IMR-90 (cell line): Measurements from ENCODE around the gene HOXB2. TPM values are rescaled to one million over a fixed set of nuclear protein-coding genes. Genes with fewer than 3 reads are reported as not detected.
A peak's percentile ranks its signal among the peaks of the same experiment; 100 is the strongest.

Experiments
- ATAC-seq: fragments of 200-7000 bp; cut with Tn5 transposase; 2 replicates; pipeline ENCODE4 v1.9.1; 2020; ENCODE audit warnings: low read depth, mild to moderate bottlenecking, moderate library complexity
- BruUV-seq: library from RNA; stranded (reverse); fragments of 400-500 nt; replicated peaks from 2 replicates; lab custom pipeline; 2021; lab: Mats Ljungman, UMichigan
- CTCF ChIA-PET: fragments of 300-600 bp; formaldehyde crosslinking; extraction: SDS; loops from one replicate; lab custom pipeline; 2021; ENCODE audit warnings: antibody characterized with exemption; lab: Yijun Ruan, JAX
- POLR2A ChIA-PET: fragments of 300-600 bp; sonication (Branson Sonifier 250); formaldehyde crosslinking; loops from one replicate; lab custom pipeline; 2022; ENCODE audit warnings: antibody characterized with exemption; ENCODE audit not compliant: unreplicated experiment; lab: Charles Lee
- DNase-seq: peaks from one replicate; pipeline ENCODE4 v3.0.0; 2013
- H2AFZ ChIP-seq: replicated peaks from 2 replicates; pipeline ENCODE3; 2013; ENCODE audit warnings: low read length, mild to moderate bottlenecking; ENCODE audit not compliant: poor library complexity
- H2AK5ac ChIP-seq: 2 replicates; pipeline ENCODE4 v1.6.1; 2013; ENCODE audit warnings: low read depth, low read length, inconsistent platforms
- H2AK9ac ChIP-seq: replicated peaks from 2 replicates; pipeline ENCODE3; 2013; ENCODE audit warnings: mild to moderate bottlenecking, low read depth, low read length, moderate library complexity; ENCODE audit not compliant: poor library complexity
- H2BK120ac ChIP-seq: 2 replicates; pipeline ENCODE4 v1.6.1; 2013; ENCODE audit warnings: low read depth, low read length, inconsistent platforms
- H2BK15ac ChIP-seq: 3 replicates; pipeline ENCODE4 v1.6.1; 2013; ENCODE audit warnings: low read depth, low read length, inconsistent platforms
- H2BK20ac ChIP-seq: 2 replicates; pipeline ENCODE4 v1.6.1; 2013; ENCODE audit warnings: low read depth, mild to moderate bottlenecking, inconsistent platforms, low read length, moderate library complexity
- H2BK5ac ChIP-seq: 2 replicates; pipeline ENCODE4 v1.6.1; 2013; ENCODE audit warnings: mild to moderate bottlenecking, low read depth, low read length, inconsistent platforms; ENCODE audit not compliant: poor library complexity, severe bottlenecking
- H3K14ac ChIP-seq: replicated peaks from 2 replicates; pipeline ENCODE4 v1.6.1; 2013; ENCODE audit warnings: low read depth, low read length, inconsistent platforms
- H3K18ac ChIP-seq: 2 replicates; pipeline ENCODE4 v1.6.1; 2013; ENCODE audit warnings: low read depth, low read length, control low read depth
- H3K23ac ChIP-seq: 2 replicates; pipeline ENCODE4 v1.6.1; 2013; ENCODE audit warnings: low read depth, low read length, inconsistent platforms
- H3K27ac ChIP-seq: 2 replicates; pipeline ENCODE4 v1.5.1; 2013; ENCODE audit warnings: mild to moderate bottlenecking, control low read depth, low read length; ENCODE audit not compliant: insufficient read depth
- H3K27me3 ChIP-seq: 2 replicates; pipeline ENCODE4 v1.6.1; 2013; ENCODE audit warnings: low read length; ENCODE audit not compliant: control insufficient read depth, insufficient read depth
- H3K36me3 ChIP-seq: 2 replicates; pipeline ENCODE4 v1.6.1; 2013; ENCODE audit warnings: low read length, mixed read lengths; ENCODE audit not compliant: control insufficient read depth, insufficient read depth
- H3K4ac ChIP-seq: 2 replicates; pipeline ENCODE4 v1.6.1; 2013; ENCODE audit warnings: low read depth, low read length, inconsistent platforms
- H3K4me1 ChIP-seq: 2 replicates; pipeline ENCODE4 v1.6.1; 2013; ENCODE audit warnings: low read length, mixed read lengths; ENCODE audit not compliant: control insufficient read depth, insufficient read depth
- H3K4me2 ChIP-seq: 2 replicates; pipeline ENCODE4 v1.6.1; 2013; ENCODE audit warnings: low read depth, mild to moderate bottlenecking, control low read depth, low read length, moderate library complexity
- H3K4me3 ChIP-seq: 2 replicates; pipeline ENCODE4 v1.5.1; 2013; ENCODE audit warnings: low read depth, mild to moderate bottlenecking, control low read depth, low read length, moderate library complexity; ENCODE audit not compliant: insufficient read depth
- H3K56ac ChIP-seq: 2 replicates; pipeline ENCODE4 v1.6.1; 2013; ENCODE audit warnings: low read length, inconsistent platforms; ENCODE audit not compliant: insufficient read depth; ENCODE audit errors: extremely low read depth
- H3K79me1 ChIP-seq, 2 experiments: 2 replicates each; pipeline ENCODE4 v1.6.1; 2013; ENCODE audit warnings: low read length in 2 of 2, inconsistent platforms in 1 of 2, low read depth in 1 of 2
- H3K9ac ChIP-seq: 2 replicates; pipeline ENCODE4 v1.6.1; 2013; ENCODE audit warnings: low read depth, low read length, control low read depth
- H3K9me1 ChIP-seq: 2 replicates; pipeline ENCODE4 v1.6.1; 2013; ENCODE audit warnings: low read length, inconsistent platforms; ENCODE audit not compliant: insufficient read depth
- H3K9me3 ChIP-seq: 2 replicates; pipeline ENCODE4 v1.6.1; 2013; ENCODE audit warnings: low read length; ENCODE audit not compliant: control insufficient read depth, insufficient read depth
- H4K20me1 ChIP-seq: 2 replicates; pipeline ENCODE4 v1.6.1; 2013; ENCODE audit warnings: low read length, inconsistent platforms; ENCODE audit not compliant: insufficient read depth
- H4K5ac ChIP-seq: 2 replicates; pipeline ENCODE4 v1.6.1; 2013; ENCODE audit warnings: mild to moderate bottlenecking, low read depth, low read length, control low read depth
- H4K8ac ChIP-seq, 2 experiments: 2 replicates each; pipeline ENCODE4 v1.6.1; 2013; ENCODE audit warnings: low read depth in 2 of 2, low read length in 2 of 2, control low read depth in 1 of 2, inconsistent platforms in 1 of 2
- H4K91ac ChIP-seq: 2 replicates; pipeline ENCODE4 v1.6.1; 2013; ENCODE audit warnings: low read depth, low read length, inconsistent platforms; ENCODE audit not compliant: insufficient read depth
- CEBPB ChIP-seq: IDR thresholded peaks from 2 replicates; pipeline ENCODE4 v1.6.1; 2012; ENCODE audit warnings: low read depth, low read length, improper control_type of control experiment
- ELK1 ChIP-seq: fragments of 150-350 bp; IDR thresholded peaks from 2 replicates; pipeline ENCODE4 v1.6.1; 2016; ENCODE audit warnings: low read depth, mild to moderate bottlenecking, low read length, moderate library complexity, borderline replicate concordance
- FOS ChIP-seq: fragments of 150-350 bp; IDR thresholded peaks from 2 replicates; pipeline ENCODE4 v1.6.1; 2016; ENCODE audit warnings: low read depth, low read length
- MAFK ChIP-seq: IDR thresholded peaks from 2 replicates; pipeline ENCODE4 v1.6.1; 2012; ENCODE audit warnings: low read depth, low read length, improper control_type of control experiment
- MAZ ChIP-seq: IDR thresholded peaks from 2 replicates; pipeline ENCODE4 v1.6.1; 2012; ENCODE audit warnings: low read depth, mild to moderate bottlenecking, low read length, improper control_type of control experiment, moderate library complexity, borderline replicate concordance
- MXI1 ChIP-seq: IDR thresholded peaks from 2 replicates; pipeline ENCODE4 v1.6.1; 2012; ENCODE audit warnings: low read depth, mild to moderate bottlenecking, low read length, moderate library complexity, borderline replicate concordance
- NFE2L2 ChIP-seq: fragments of 150-350 bp; IDR thresholded peaks from 2 replicates; pipeline ENCODE4 v1.6.1; 2016; ENCODE audit warnings: low read depth, mild to moderate bottlenecking, low read length
- POLR2A ChIP-seq: IDR thresholded peaks from 2 replicates; pipeline ENCODE4 v1.6.1; 2012; ENCODE audit warnings: mild to moderate bottlenecking, low read depth, low read length
- RCOR1 ChIP-seq: IDR thresholded peaks from 2 replicates; pipeline ENCODE4 v1.6.1; 2012; ENCODE audit warnings: mild to moderate bottlenecking, low read length, improper control_type of control experiment; ENCODE audit not compliant: insufficient replicate concordance
- RFX5 ChIP-seq: IDR thresholded peaks from 2 replicates; pipeline ENCODE4 v1.8.0; 2012; ENCODE audit warnings: low read depth, mild to moderate bottlenecking, low read length, moderate library complexity
- SMC3 ChIP-seq: fragments of 150-350 bp; IDR thresholded peaks from 2 replicates; pipeline ENCODE4 v1.6.1; 2016; ENCODE audit warnings: low read depth, mild to moderate bottlenecking, antibody characterized with exemption, low read length, moderate library complexity
- WGBS, 2 experiments: methylation state at CpG; one replicate each; pipeline versions ENCODE4 v1.1.5 to v1.1.7; 2013; ENCODE audit warnings: missing lambda C conversion rate in 2 of 2; ENCODE audit not compliant: insufficient read length in 1 of 2; ENCODE audit errors: extremely low coverage in 2 of 2; 5-methylcytosine and 5-hydroxymethylcytosine counted together
- dilution Hi-C: fragments of 300-500 bp; cut with HindIII; formaldehyde crosslinking; loops from one replicate; pipeline ENCODE4 v1.14.3; 2018; ENCODE audit warnings: low sequenced_read_pairs; ENCODE audit not compliant: unreplicated experiment
- in situ Hi-C: fragments of 300-500 bp; cut with MboI; formaldehyde crosslinking; loops from 3 replicates; pipeline ENCODE4 v1.14.3; 2019; ENCODE audit warnings: low sequenced_read_pairs, inconsistent platforms, mixed read lengths
- intact Hi-C: fragments of 100-400 bp; cut with micrococcal nuclease; formaldehyde crosslinking; loops from 2 replicates; pipeline ENCODE4 v1.10.0; 2022
- polyA plus RNA-seq, 3 experiments: library from polyadenylated mRNA; depleted of rRNA; stranded (reverse); fragments of >200 nt; gene quantifications; 2 replicates each; pipeline ENCODE4 v1.2.3, GENCODE V29; 2012; ENCODE audit warnings: low replicate concordance in 1 of 3
- total RNA-seq: library from RNA; depleted of rRNA; stranded (reverse); fragments of >200 nt; gene quantifications from 2 replicates; pipeline ENCODE4 v1.2.3, GENCODE V29; 2012
- TF ChIP-seq, protein P1 (sequence below): fragments of 150-350 bp; IDR thresholded peaks from 2 replicates; pipeline ENCODE4 v1.6.1; 2017; ENCODE audit warnings: mild to moderate bottlenecking, antibody characterized with exemption, low read length, low read depth
- TF ChIP-seq, protein P2 (sequence below): conservative IDR thresholded peaks from 2 replicates; pipeline ENCODE4 v1.5.1; 2012; ENCODE audit warnings: mild to moderate bottlenecking, low read depth, low read length, improper control_type of control experiment

Gene HOXB2
- total and polyA plus RNA-seq, 2 of the 4 experiments (the other 2 are of a cell fraction), result 2.7 to 29.9 TPM

DNA sequence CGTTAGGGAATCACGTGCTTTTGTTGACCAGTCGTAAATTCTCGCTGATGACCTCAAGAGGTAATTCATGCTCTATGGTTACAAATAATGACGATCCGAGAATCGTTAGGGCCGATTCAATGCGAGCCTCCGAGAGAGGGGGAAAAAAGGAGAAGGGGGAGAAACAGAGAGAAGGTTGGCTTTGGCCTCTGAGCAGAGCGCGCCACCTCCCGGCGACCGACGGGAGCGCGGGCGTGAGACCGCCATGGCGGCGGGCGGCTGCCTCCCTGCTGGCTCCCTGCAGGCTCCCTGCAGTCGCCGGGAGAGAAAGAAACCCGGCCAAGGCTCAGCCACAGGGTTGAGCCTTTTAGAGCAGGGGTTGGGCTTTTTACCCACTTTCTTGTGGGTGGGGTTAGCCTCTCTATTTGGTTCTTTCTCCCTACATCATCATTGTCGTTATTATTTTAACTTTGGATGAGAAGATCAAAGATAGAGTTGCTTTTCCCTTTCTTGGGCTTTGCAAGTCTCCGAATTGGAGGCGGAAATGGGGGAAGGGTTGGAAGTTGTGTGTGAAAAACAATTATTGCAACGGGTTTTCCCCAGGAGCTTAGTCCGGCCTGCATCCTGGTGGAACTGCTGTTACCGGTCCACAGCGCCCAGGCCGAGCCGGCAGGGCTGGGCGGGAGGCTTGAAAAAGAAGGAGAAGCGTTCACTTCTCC, 49.1 kb upstream of the HOXB2 start:
- peak overlapping the region; percentile 96 for H3K27ac ChIP-seq
- peak overlapping the region; percentile 69 for H3K14ac ChIP-seq
- peak overlapping the region; percentile 78 for H2AFZ ChIP-seq
- peak overlapping the region; percentile 93 for H4K91ac ChIP-seq
- dilution Hi-C loops (no loop called here), intact Hi-C loops (loop anchor here (1.0 to 2.0 kb wide), 2 partner anchors 23 to 258 kb away; no protein-coding TSS in a partner anchor), in situ Hi-C loops (loop anchor here (10.0 kb wide), 1 partner anchor 569 kb away; no protein-coding TSS in a partner anchor)
- H4K8ac ChIP-seq, result peak overlapping the region; percentile 81 to 90; a peak in 3 of 4 replicates
- peak overlapping the region; percentile 83 for H3K4me2 ChIP-seq
- peak overlapping the region; percentile 78 for H4K5ac ChIP-seq
- H3K9me1 ChIP-seq, result no peaks in the 10 kb centered on the region
- H3K4ac ChIP-seq, result peak overlapping the region; percentile 91
- peak overlapping the region; percentile 58 for H3K18ac ChIP-seq
- peak overlapping the region; percentile 98 for H3K23ac ChIP-seq
- 1% methylated on average over 18 of the region's 37 CpGs; no CpG with 5 or more reads in 1 of the 2 experiments for WGBS, 2 experiments
- peak overlapping the region; percentile 100 for H3K56ac ChIP-seq
- H3K36me3 ChIP-seq, result peaks cover 14% of the 10 kb centered on the region; the same call in 1 of the 2 replicates
- POLR2A ChIA-PET, result interaction anchor here (0.6 to 3.1 kb wide), 7 partner anchors 16 to 258 kb away, joined by 3 to 25 read pairs (median 5); no protein-coding TSS in a partner anchor
- H3K9me3 ChIP-seq, result no peaks in the 10 kb centered on the region
- ATAC-seq, result peak; percentile 48
- H2BK20ac ChIP-seq, result peak overlapping the region; percentile 53
- no TSS peak for BruUV-seq
- CTCF ChIA-PET, result interaction anchor here (0.6 to 1.8 kb wide), 4 partner anchors 11 to 243 kb away, joined by 4 to 6 read pairs (median 5); no protein-coding TSS in a partner anchor
- H3K9ac ChIP-seq, result peak overlapping the region; percentile 82
- peak overlapping the region; percentile 79 for H2BK120ac ChIP-seq
- peaks cover 7% of the 10 kb centered on the region; the same call in 1 of the 2 replicates for H4K20me1 ChIP-seq
- H3K4me1 ChIP-seq, result peaks cover 12% of the 10 kb centered on the region
- H2BK15ac ChIP-seq, result 0 out of 3 replicates have a peak overlapping the region, but pooled peaks have one; percentile 22
- H2AK9ac ChIP-seq, result peak overlapping the region; percentile 38
- peak; percentile 99 for DNase-seq
- H2BK5ac ChIP-seq, result peak overlapping the region; percentile 95
- peaks cover 7 to 9% of the 10 kb centered on the region in 2 experiments; a peak in 3 of 4 replicates for H3K79me1 ChIP-seq
- H3K4me3 ChIP-seq, result peak overlapping the region; percentile 91
- H3K27me3 ChIP-seq, result no peaks in the 10 kb centered on the region
- H2AK5ac ChIP-seq, result peak overlapping the region; percentile 63; the same call in 1 of the 2 replicates
- TF ChIP-seq, protein P1, sequence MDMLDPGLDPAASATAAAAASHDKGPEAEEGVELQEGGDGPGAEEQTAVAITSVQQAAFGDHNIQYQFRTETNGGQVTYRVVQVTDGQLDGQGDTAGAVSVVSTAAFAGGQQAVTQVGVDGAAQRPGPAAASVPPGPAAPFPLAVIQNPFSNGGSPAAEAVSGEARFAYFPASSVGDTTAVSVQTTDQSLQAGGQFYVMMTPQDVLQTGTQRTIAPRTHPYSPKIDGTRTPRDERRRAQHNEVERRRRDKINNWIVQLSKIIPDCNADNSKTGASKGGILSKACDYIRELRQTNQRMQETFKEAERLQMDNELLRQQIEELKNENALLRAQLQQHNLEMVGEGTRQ, result peak; percentile 36; the same call in 1 of the 2 replicates
- TF ChIP-seq ELK1 (no peak), MXI1 (peak; percentile 55; the same call in 1 of the 2 replicates), SMC3 (peak; percentile 82), FOS (no peak), MAFK (no peak), NFE2L2 (no peak), RFX5 (no peak), CEBPB (no peak), RCOR1 (no peak), MAZ (peak; percentile 80; the same call in 1 of the 2 replicates), POLR2A (peak; percentile 67)
- TF ChIP-seq, protein P2, sequence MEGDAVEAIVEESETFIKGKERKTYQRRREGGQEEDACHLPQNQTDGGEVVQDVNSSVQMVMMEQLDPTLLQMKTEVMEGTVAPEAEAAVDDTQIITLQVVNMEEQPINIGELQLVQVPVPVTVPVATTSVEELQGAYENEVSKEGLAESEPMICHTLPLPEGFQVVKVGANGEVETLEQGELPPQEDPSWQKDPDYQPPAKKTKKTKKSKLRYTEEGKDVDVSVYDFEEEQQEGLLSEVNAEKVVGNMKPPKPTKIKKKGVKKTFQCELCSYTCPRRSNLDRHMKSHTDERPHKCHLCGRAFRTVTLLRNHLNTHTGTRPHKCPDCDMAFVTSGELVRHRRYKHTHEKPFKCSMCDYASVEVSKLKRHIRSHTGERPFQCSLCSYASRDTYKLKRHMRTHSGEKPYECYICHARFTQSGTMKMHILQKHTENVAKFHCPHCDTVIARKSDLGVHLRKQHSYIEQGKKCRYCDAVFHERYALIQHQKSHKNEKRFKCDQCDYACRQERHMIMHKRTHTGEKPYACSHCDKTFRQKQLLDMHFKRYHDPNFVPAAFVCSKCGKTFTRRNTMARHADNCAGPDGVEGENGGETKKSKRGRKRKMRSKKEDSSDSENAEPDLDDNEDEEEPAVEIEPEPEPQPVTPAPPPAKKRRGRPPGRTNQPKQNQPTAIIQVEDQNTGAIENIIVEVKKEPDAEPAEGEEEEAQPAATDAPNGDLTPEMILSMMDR, result peak; percentile 98
